Kidney (tissue), 14 donors: Measurements from ENCODE around the gene MSX1. TPM values are rescaled to one million over a fixed set of nuclear protein-coding genes. Genes with fewer than 3 reads are reported as not detected.
A peak's percentile ranks its signal among the peaks of the same experiment; 100 is the strongest.

Experiments used
- DNase-seq, 5 donors: peaks; one replicate each; pipeline ENCODE4 v3.0.0-alpha.2; 2013 to 2020
- FAIRE-seq: peaks from 2 replicates; lab custom pipeline; 2012; peaks lifted over from hg19 to GRCh38; lab: Jason Lieb, UNC
- H3K27ac ChIP-seq, 2 donors: one replicate each; pipeline ENCODE4 v1.7.0; 2013; ENCODE audit warnings: low read depth in 2 of 2, low read length in 2 of 2, inconsistent platforms in 1 of 2
- H3K27me3 ChIP-seq: one replicate; pipeline ENCODE4 v1.7.1; 2013; ENCODE audit warnings: low read length, inconsistent platforms; ENCODE audit not compliant: control insufficient read depth, insufficient read depth
- H3K36me3 ChIP-seq, 3 donors: one replicate each; pipeline versions ENCODE4 v1.7.0 to v1.7.1; 2013; ENCODE audit warnings: low read length in 3 of 3, control low read depth in 1 of 3, inconsistent platforms in 1 of 3; ENCODE audit not compliant: insufficient read depth in 3 of 3, control insufficient read depth in 2 of 3
- H3K4me1 ChIP-seq, 3 donors: one replicate each; pipeline versions ENCODE4 v1.7.0 to v1.7.1; 2013; ENCODE audit warnings: low read length in 3 of 3, inconsistent platforms in 1 of 3, low read depth in 1 of 3; ENCODE audit not compliant: control insufficient read depth in 2 of 3, insufficient read depth in 2 of 3
- H3K4me3 ChIP-seq, 3 donors: one replicate each; pipeline versions ENCODE4 v1.7.0 to v1.8.1; 2013; ENCODE audit warnings: low read length in 3 of 3, control low read depth in 1 of 3, inconsistent platforms in 1 of 3
- H3K9ac ChIP-seq, 3 donors: one replicate each; pipeline versions ENCODE4 v1.7.0 to v1.7.1; 2013; ENCODE audit warnings: low read length in 3 of 3, control low read depth in 1 of 3, inconsistent platforms in 1 of 3
- H3K9me3 ChIP-seq, 3 donors: one replicate each; pipeline versions ENCODE4 v1.7.0 to v1.7.1; 2013; ENCODE audit warnings: low read length in 3 of 3, control low read depth in 1 of 3, inconsistent platforms in 1 of 3; ENCODE audit not compliant: control insufficient read depth in 2 of 3, insufficient read depth in 1 of 3
- CTCF ChIP-seq: IDR thresholded peaks from 3 replicates; pipeline ENCODE4 v1.5.1; 2012; ENCODE audit warnings: mild to moderate bottlenecking, moderate library complexity, borderline replicate concordance; ENCODE audit not compliant: insufficient read depth; ENCODE audit errors: extremely low read depth
- intact Hi-C: fragments of 100-400 bp; cut with DNase I; formaldehyde crosslinking; loops from one replicate; pipeline ENCODE4 v1.11.1; 2022
- polyA plus RNA-seq: library from polyadenylated mRNA; stranded (reverse); fragments of 350-450 nt; fragmentation: Illumina TruSeq; extraction: RNeasy Lipid Tissue Mini Kit (QIAGEN cat#74804); gene quantifications from one replicate; pipeline ENCODE4 v1.2.3, GENCODE V29; 2014; ENCODE audit warnings: low read depth, low replicate concordance; ENCODE audit not compliant: insufficient read depth
- total RNA-seq: library from RNA; stranded (reverse); fragmentation: NEBNext Ultra II Directional; extraction: Animal tissue kit (Norgen Biotek cat#: 25700); gene quantifications from one replicate; pipeline ENCODE4 v1.2.1, GENCODE V29; 2021
- donor health status: control.
- donor health status: control.
- donor health status: control.
- donor health status: control.
- donor health status: control.
- donor health status: DM: yes; HTN: yes; CAD: no.
- donor health status: Normal renal cell carcinoma (clear cell type).

Gene MSX1
- total and polyA plus RNA-seq, 2 donors from 2014 or later: 2.3 to 3.0 TPM

DNA sequence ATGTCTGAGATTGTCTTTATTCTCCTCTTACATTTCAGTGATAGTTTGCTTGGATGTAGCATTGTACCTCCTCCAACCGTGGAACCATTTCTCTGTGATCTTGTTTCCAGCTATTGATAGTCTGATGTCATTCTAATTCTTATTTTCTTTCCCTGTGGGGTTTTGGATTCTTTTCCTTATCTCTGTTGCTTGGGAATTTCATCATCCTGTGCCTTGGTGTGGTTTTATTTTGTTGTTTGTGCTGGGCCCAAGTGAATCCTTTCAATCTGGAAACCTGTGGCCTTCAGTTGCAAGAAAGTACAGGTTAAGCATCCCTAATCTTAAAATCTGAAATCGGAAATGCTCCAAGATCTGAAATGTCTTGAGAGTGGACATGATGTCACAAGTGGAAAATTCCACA, 22.0 kb downstream of the MSX1 start:
- Histone ChIP-seq H3K4me3 (no peak overlapping the region), H3K27me3 (no peaks in the 10 kb centered on the region), H3K9me3 (no peaks in the 10 kb centered on the region), H3K27ac (no peak overlapping the region), H3K4me1 (no peaks in the 10 kb centered on the region), H3K9ac (no peak overlapping the region), H3K36me3 (no peaks in the 10 kb centered on the region)
- DNase-seq: no peak
- intact Hi-C loops: no loop called here
- FAIRE-seq: no peak
- no peak for TF ChIP-seq CTCF

- Histone ChIP-seq H3K27ac (no peak overlapping the region), H3K9me3 (no peaks in the 10 kb centered on the region), H3K9ac (no peak overlapping the region), H3K36me3 (no peaks in the 10 kb centered on the region), H3K4me3 (no peak overlapping the region), H3K4me1 (no peaks in the 10 kb centered on the region), H3K27me3 (no peaks in the 10 kb centered on the region)
- intact Hi-C loops: no loop called here
- no peak for TF ChIP-seq CTCF
- DNase-seq (peak in 1 of 5 donors; percentile 0), FAIRE-seq (no peak)
Measured at GRCh38 chr4:4884611-4885010, 25.1 kb downstream of the MSX1 start.

- Histone ChIP-seq H3K4me3 (no peak overlapping the region), H3K9me3 (no peaks in the 10 kb centered on the region), H3K27ac (no peak overlapping the region), H3K4me1 (no peaks in the 10 kb centered on the region), H3K36me3 (no peaks in the 10 kb centered on the region), H3K27me3 (no peaks in the 10 kb centered on the region), H3K9ac (no peak overlapping the region)
- DNase-seq (peak in 1 of 5 donors; percentile 9), FAIRE-seq (no peak)
- no peak for TF ChIP-seq CTCF
- intact Hi-C loops: no loop called here
Measured at GRCh38 chr4:4887426-4887825, 28.0 kb downstream of the MSX1 start.

DNA sequence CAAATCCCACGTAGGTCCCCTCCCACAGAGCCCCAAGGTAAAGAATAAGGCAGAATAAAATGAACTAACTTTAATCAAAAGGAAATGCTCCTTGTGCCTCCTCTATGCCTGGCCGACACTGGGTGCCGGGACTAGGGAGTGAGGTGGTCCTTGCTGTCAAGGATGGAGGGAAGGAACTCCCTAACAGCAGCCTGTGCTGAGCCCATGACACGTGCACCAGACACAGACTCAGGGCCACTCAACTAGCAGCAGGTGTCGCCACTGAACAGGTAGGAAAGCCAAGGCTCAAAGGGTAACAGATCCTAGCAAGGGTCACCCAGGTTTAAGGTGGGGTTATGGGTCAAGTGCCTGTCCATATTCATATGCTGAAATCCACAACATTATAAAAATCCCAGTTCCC, 29.2 kb downstream of the MSX1 start:
- Histone ChIP-seq H3K9me3 (no peaks in the 10 kb centered on the region), H3K9ac (no peak overlapping the region), H3K4me3 (no peak overlapping the region), H3K27me3 (no peaks in the 10 kb centered on the region), H3K4me1 (no peaks in the 10 kb centered on the region), H3K27ac (no peak overlapping the region), H3K36me3 (no peaks in the 10 kb centered on the region)
- intact Hi-C loops: no loop called here
- peak in 1 of 5 donors; percentile 6 for DNase-seq
- no peak for FAIRE-seq
- no peak for TF ChIP-seq CTCF
